IPS-NIHi7 (cell line): ENCODE measurements around the gene COQ7.
A peak's percentile ranks its signal among the peaks of the same experiment; 100 is the strongest.

ENCODE experiments used
- DNase-seq: peaks from one replicate; pipeline ENCODE4 v3.0.0; 2012; ENCODE audit warnings: mixed read lengths; ENCODE audit errors: extremely low spot score

COQ7 gene

DNA sequence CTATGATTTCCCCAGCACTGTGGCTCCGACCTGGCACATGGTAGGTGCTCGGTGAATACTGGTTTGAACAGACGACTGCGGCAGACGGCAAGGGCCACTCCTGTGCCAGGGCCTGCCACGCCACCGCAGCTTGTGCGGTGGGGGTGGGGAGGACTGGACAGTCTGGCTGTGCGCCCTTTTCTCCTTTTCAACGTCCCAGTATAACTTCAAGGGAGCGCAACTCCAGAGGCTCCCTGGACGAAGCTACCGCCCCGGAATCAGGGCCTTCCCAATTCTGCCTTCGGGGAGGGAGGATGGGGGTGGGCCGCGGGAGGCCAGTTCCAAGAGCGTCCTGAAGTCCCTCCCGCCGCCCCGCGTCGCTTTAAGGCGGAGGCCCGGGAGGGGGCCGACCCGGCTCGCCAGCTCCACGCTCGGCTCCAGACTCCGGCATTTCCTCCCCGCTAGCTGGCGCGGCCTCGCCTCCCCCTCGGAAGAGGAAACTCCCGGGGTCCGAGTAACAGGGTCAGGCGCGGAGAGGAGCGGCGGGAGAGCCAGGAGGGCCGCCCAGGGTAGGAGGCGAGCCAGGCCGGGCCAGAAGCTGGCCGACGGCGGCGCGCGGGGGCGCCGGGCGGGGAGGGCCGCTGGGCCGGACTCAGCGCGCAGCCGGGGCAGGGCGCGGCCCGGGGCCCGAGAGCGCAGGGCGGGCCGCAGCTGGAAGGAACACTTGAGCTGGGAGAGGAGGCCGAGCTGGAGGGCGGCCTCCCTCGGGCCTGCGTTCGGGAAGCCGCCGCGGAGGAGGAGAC lies 46.4 kb downstream of the COQ7 start, which contains the start of gene ITPRIPL2:
TSS of gene ITPRIPL2 (plus strand) at position 388 of the 782 bp plus-strand sequence. CDS start 498 bp downstream, outside the sequence.
- peak; percentile 84 for DNase-seq

DNA sequence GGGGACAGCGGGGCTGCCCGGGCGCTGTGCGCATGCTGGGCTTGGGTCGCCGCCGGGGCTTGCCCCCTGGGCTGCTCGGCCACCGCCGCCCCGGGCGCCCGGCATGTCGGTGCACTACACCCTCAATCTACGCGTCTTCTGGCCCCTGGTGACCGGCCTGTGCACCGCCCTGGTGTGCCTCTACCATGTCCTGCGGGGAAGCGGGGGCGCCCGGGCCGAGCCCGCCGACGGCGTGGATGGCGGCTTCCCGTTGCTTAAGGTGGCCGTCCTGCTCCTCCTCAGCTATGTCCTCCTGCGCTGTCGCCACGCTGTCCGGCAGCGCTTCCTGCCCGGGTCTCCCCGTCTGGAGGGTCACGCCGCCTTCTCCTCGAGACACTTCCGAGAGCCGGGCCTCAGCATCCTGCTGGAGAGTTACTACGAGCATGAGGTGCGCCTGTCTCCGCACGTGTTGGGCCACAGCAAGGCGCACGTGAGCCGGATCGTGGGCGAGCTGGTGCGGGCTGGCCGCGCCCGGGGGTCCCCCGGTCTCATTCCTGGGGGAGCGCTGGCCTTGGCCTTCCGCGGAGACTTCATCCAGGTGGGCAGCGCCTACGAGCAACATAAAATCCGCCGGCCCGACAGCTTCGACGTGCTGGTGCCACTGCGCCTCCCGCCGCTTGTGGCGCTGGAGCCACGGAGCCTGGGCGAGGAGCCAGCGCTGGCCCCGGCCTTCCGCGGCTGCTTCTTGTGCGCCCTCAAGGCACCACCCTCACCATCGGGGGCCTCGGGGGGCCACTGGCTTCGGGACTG lies 47.1 kb downstream of the COQ7 start:
- DNase-seq: peak; percentile 53

- no peak for DNase-seq
Observed at GRCh38 chr16:19115148-19116021, 48.0 kb downstream of the COQ7 start.

- no peak for DNase-seq
Observed at GRCh38 chr16:19116711-19117449, 49.5 kb downstream of the COQ7 start.

GRCh38 chr16:19118938-19119431 lies 51.6 kb downstream of the COQ7 start:
- no peak for DNase-seq

DNA sequence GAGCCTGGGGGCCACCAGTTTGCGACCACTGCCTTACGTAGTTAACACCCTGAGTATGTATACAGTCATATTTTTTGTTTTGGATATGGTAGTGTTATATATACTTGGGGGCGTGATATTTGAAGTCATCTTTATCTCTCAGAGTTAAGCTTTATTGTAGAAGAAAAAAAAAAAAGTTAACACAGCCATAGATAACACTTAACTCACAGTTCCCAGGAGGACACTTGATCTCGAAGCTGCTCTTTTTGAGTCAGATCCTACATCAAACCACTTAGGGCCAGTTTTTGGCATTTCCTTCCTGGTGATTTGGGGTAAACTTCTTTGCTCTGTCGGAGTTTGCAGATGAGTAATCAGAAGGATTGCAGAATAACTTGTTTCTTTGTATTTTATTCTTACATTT lies 52.1 kb downstream of the COQ7 start:
- no peak for DNase-seq

- no peak for DNase-seq
Observed at GRCh38 chr16:19123535-19124178, 56.2 kb downstream of the COQ7 start.

- DNase-seq: no peak
Observed at GRCh38 chr16:19126300-19126699, 58.9 kb downstream of the COQ7 start.

DNA sequence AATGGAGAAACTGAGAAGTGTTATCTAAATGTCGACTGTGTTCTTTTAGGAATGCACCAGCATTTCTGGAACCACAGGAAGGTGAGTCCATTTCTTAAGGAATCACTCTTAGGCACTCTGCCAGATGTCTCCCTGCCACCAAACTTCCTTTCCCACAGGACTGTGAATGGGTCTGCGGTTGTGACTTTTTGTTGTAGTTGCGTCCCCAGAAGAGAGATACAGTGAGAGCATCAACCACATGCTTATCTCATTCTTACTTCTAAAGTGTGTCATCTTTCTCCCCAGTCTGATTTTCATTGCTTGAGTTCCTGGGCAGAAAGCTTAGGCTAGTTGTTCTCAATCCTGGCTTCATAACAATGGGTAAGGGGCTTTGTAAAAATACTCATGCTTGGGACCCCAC lies 59.8 kb downstream of the COQ7 start:
- DNase-seq: no peak

DNA sequence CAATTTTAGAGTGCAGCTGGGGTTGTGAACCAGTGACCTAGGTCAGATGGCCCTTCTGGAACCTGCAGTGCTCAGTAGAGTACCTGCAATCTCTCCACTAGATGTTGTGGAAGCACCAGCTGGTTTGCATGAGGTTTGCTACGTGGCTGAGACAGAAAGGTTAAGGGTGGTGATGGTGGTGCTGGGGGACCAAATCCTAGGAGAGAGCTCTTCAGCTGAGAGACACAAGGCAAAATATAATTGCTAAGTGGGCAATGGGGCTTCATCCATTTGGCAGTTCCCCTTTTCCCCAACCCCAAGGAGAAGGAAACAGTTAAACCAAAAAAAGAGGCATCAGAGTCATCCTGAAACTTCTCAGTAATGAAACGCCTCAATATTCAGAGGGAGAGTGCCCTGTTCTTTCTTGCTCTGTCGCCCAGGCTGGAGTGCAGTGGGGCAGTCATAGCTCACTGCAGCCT lies 60.3 kb downstream of the COQ7 start:
- DNase-seq: no peak

GRCh38 chr16:19128454-19129200 lies 61.2 kb downstream of the COQ7 start:
- no peak for DNase-seq
